Nephron (organoid): ENCODE data around the gene OR51B2.

Experiments used
- H3K27ac Mint-ChIP-seq, 3 experiments: 2 replicates each; pipeline ENCODE4 v1.8.0; 2020; ENCODE audit warnings: mixed read lengths in 3 of 3, mild to moderate bottlenecking in 2 of 3, moderate library complexity in 1 of 3
- H3K27me3 Mint-ChIP-seq: 2 replicates; pipeline ENCODE4 v1.8.0; 2021; ENCODE audit warnings: low read depth, mild to moderate bottlenecking, moderate library complexity, mixed read lengths
- H3K36me3 Mint-ChIP-seq: 2 replicates; pipeline ENCODE4 v1.8.0; 2020; ENCODE audit warnings: low read depth, mixed read lengths
- H3K4me1 Mint-ChIP-seq: 2 replicates; pipeline ENCODE4 v1.8.0; 2020; ENCODE audit warnings: mixed read lengths
- H3K4me3 Mint-ChIP-seq, 3 experiments: 2 replicates each; pipeline ENCODE4 v1.8.0; 2020; ENCODE audit warnings: mild to moderate bottlenecking in 3 of 3, mixed read lengths in 3 of 3, moderate library complexity in 2 of 3
- H3K9me3 Mint-ChIP-seq: 2 replicates; pipeline ENCODE4 v1.8.0; 2020; ENCODE audit warnings: mixed read lengths
- CTCF ChIP-seq, 3 experiments: fragments of 200-600 bp; sonication (generic); IDR thresholded peaks; one replicate each; pipeline ENCODE4 v1.5.0; 2021; ENCODE audit warnings: antibody characterized with exemption in 3 of 3; ENCODE audit not compliant: unreplicated experiment in 3 of 3

The OR51B2 gene

GRCh38 chr11:5288108-5288905 lies 35.8 kb downstream of the OR51B2 start:
- Mint-ChIP-seq H3K9me3 (no peaks in the 10 kb centered on the region), H3K27ac (no peak overlapping the region), H3K4me1 (no peaks in the 10 kb centered on the region), H3K4me3 (no peak overlapping the region), H3K36me3 (no peaks in the 10 kb centered on the region), H3K27me3 (no peaks in the 10 kb centered on the region)
- no peak for TF ChIP-seq CTCF (IDR thresholded peaks at IDR 0.05; ENCODE audit: unreplicated experiment in 3 of 3)

- no peak overlapping the region for H3K27ac Mint-ChIP-seq
- no peak for TF ChIP-seq CTCF (IDR thresholded peaks at IDR 0.05; ENCODE audit: unreplicated experiment in 3 of 3)
Observed at GRCh38 chr11:5286901-5287300, 37.2 kb downstream of the OR51B2 start.

GRCh38 chr11:5286351-5286750 lies 37.7 kb downstream of the OR51B2 start:
- no peak for TF ChIP-seq CTCF (IDR thresholded peaks at IDR 0.05; ENCODE audit: unreplicated experiment in 3 of 3)
- H3K4me3 Mint-ChIP-seq = no peak overlapping the region
- no peaks in the 10 kb centered on the region for H3K36me3 Mint-ChIP-seq
- no peaks in the 10 kb centered on the region for H3K27me3 Mint-ChIP-seq
- H3K9me3 Mint-ChIP-seq = no peaks in the 10 kb centered on the region
- H3K27ac Mint-ChIP-seq = no peak overlapping the region
- H3K4me1 Mint-ChIP-seq = no peaks in the 10 kb centered on the region

More at GRCh38 chr11:5286901-5287300, 37.2 kb downstream of the OR51B2 start:
- no peaks in the 10 kb centered on the region for H3K9me3 Mint-ChIP-seq
- no peaks in the 10 kb centered on the region for H3K36me3 Mint-ChIP-seq
- H3K4me3 Mint-ChIP-seq = no peak overlapping the region
- no peaks in the 10 kb centered on the region for H3K27me3 Mint-ChIP-seq
- no peaks in the 10 kb centered on the region for H3K4me1 Mint-ChIP-seq

- Mint-ChIP-seq H3K27me3 (no peaks in the 10 kb centered on the region), H3K4me3 (no peak overlapping the region), H3K36me3 (no peaks in the 10 kb centered on the region), H3K9me3 (no peaks in the 10 kb centered on the region), H3K27ac (no peak overlapping the region), H3K4me1 (no peaks in the 10 kb centered on the region)
- no peak for TF ChIP-seq CTCF (IDR thresholded peaks at IDR 0.05; ENCODE audit: unreplicated experiment in 3 of 3)
Observed at GRCh38 chr11:5285703-5286340, 38.3 kb downstream of the OR51B2 start.

- Mint-ChIP-seq H3K36me3 (no peaks in the 10 kb centered on the region), H3K9me3 (no peaks in the 10 kb centered on the region), H3K27me3 (no peaks in the 10 kb centered on the region), H3K4me1 (no peaks in the 10 kb centered on the region), H3K27ac (no peak overlapping the region), H3K4me3 (no peak overlapping the region)
- TF ChIP-seq CTCF (IDR thresholded peaks at IDR 0.05; ENCODE audit: unreplicated experiment in 3 of 3) = no peak
Observed at GRCh38 chr11:5284637-5285036, 39.5 kb downstream of the OR51B2 start.
